ENCODE measurements around the gene PRRC1.
"Not testable (repeated sequence)": the region's sequence is repeated elsewhere in the genome, so short reads cannot be mapped to it uniquely, and the experiment has no call there.

The PRRC1 gene

GRCh38 chr5:127545249-127545648, 27.8 kb downstream of the PRRC1 start:
- DNase-seq (ENCODE audit: low read depth, low spot score), result not testable (repeated sequence)

GRCh38 chr5:127549551-127549950, 32.1 kb downstream of the PRRC1 start:
- DNase-seq (ENCODE audit: low read depth, low spot score), result no peak

DNA sequence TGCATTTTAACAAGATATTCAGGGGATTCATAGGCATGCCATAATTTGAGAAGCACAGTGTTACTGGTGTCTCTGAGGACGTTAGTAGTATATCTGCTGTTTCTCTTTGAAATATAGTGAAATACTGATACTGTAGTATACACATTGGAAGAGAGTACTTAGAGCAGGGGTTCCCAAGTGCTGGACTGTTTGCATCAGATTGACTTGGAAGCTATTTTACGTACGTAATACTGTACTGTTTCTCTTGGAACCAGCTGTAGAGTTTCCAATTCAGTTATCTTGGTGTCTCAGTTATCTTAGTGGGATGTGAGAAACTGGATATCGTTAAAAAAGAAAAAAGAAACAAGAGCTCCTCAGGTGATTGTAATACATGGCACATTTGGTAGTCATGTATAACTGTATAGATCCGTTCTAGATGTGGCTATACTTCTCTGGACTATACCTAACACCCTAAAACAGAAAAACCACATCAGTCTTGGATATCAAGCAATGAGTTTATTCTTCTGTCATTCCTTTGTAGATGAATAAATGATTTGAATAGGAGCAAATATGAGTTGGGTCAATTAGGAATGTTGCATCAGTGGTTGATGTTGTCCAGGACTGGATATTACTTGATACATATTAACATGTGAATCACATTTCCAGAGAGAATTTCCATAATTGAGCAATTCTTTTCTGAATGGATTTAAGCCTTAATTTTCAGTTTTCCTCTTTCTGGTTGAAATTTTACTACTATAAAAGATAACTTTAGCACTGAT, 33.4 kb downstream of the PRRC1 start:
- no peak for DNase-seq (ENCODE audit: low read depth, low spot score)

GRCh38 chr5:127551410-127552041, 34.1 kb downstream of the PRRC1 start:
- DNase-seq (ENCODE audit: low read depth, low spot score), result no peak

DNA sequence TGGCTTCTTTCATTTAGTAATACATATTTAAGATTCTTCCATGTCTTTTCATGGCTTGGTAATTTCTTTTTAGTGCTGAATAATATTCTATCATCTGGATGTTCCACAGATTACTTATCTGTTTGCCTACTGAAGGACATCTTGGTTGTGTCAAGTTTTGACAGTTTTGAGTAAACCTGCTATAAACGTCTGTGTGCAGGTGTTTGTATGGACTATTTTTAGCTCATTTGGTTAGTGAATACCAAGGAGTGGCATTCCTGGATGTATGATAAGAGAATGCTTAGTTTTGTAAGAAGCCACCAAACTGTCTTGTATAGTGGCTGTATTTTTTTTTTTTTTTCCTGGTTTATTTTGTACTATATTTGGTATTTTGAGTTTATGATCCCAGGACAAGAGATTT, 38.4 kb downstream of the PRRC1 start:
- no peak for DNase-seq (ENCODE audit: low read depth, low spot score)

DNA sequence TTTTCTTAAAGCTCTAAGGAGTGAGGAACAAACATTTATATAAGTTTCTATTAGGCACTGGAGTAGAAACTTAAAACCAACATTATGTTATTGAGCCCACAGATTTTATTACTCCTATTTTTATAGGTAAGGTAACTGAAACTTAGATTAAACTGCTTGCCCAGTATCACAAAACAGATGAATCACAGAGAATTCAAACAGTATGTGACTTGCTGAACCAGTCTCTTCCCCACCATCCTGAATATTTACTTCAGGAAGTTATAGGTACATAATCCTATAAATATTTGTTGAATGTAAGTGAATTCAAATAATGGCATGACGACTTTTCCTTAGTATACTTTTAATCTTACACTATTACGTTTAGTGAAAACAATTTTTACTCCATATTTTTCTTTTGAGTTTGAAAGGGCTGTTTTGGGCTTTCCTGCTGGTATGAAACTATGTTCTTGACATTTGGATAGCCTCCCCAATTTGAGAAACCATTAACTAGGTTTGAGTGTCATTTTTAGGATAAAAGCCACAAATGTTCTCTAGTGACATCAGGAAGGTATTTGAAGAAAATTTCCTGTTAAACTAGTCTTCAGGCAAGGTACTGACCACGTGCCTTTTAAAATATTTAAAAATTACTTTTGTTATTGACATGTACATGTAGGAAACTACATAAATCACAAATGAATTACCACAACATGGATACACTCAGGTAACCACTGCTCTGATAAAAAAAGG, 39.3 kb downstream of the PRRC1 start:
- no peak for DNase-seq (ENCODE audit: low read depth, low spot score)

GRCh38 chr5:127558273-127558672, 40.8 kb downstream of the PRRC1 start:
- no peak for DNase-seq (ENCODE audit: low read depth, low spot score)

DNA sequence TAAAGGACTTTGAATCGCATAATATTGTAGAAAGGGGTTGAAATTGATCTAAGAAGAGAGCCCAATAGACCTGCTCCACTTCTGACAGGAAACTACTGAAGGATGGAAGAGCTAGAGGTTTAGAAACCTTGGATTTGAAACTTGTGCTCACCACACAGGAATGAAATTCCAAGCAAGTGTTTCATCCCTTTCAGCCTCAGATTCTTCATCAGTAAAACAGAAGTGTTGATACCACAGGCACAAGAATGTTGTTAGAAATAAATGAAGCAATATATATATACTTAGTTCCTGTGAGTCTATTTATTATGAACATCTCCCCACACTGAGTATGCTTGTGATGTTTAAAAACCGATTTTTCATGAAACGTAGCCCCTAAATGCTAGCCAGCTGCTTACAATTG, 43.8 kb downstream of the PRRC1 start:
- no peak for DNase-seq (ENCODE audit: low read depth, low spot score)

- DNase-seq (ENCODE audit: low read depth, low spot score), result peak; percentile 24
Observed at GRCh38 chr5:127562252-127562651, 44.8 kb downstream of the PRRC1 start.

DNA sequence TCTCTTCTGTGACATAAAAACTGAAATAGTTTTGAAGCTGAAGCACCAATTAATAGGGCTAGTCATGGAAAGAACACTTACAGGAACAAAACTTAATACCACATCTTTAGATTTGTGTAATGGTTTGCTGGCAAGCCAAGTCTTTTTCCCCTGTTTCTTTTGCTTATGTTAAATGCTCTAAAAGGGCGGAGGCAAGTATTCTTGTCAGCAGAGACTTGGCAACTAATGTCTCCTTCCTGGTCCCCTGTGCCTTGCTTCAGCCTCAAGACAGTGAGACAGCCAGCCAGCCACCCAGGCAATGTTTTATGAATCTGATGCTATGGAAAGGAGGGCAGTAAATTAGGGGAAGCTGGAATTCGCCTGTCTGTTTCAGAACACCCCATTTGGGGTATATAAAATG, 45.7 kb downstream of the PRRC1 start:
- no peak for DNase-seq (ENCODE audit: low read depth, low spot score)

GRCh38 chr5:127564002-127564769, 46.7 kb downstream of the PRRC1 start:
- no peak for DNase-seq (ENCODE audit: low read depth, low spot score)

DNA sequence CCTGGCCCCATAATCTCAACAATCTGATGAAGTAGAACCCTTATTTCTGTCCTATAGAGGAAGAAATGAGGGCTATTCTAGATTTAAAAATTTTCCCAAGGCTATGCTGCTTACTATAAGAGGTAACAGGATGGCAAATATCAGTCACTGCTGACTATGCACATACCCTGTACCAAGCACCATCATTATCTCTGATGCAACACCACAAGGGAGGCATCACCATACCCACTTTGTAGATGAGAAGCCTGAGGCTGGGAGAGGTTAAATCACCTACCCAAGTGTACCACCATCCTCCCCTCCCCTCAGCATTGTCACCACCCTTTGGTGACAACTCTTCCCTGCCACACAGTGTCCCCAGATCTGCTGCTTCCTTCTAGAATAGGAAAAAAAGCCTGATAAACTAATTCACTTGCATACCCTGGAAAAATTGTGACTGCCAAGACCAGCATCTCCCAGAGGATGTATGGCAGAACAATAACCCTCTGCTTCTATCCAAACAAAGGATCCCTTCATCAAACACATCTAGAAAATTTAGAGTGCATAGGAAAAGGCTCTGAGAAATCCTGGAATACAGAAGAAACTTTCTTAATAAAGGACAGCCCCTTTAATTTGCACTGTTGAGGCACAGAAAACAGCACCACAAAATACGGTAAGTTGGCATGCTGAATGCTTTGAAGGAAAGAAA, 48.3 kb downstream of the PRRC1 start:
- no peak for DNase-seq (ENCODE audit: low read depth, low spot score)

DNA sequence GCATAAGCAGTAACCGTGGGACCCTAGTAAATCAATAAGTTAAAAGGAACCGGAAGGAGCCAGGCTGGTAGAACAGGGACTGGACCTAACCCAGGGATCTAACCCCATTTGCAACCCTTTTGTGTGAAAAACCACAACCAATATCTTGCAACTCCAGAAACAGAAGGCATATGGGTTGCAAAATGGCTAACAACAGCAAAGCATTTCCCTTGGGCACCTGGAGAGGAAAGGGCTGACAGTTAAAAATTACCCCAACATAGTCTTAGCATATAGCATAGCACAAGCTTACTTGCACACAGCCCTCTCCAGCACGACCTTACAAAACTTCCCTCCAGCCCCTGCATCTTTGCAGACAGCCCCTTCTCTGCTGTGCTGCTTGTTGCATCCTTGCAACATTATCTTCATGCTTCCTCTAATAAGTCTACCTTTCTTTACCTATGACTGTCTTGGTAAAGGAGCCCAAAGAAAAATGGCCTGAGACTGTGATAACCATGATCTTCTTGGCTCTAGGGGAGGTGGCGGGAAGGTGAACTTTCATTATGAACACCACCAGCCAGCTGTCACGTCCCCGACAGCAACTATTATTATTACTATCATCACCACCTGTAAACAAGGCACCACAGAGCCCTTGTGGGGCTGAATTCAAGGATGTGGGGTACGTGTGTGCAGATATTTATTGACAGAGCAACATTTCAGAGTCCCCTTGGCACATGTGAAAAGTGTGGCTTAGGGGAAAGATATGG, 49.8 kb downstream of the PRRC1 start:
- DNase-seq (ENCODE audit: low read depth, low spot score), result no peak

DNA sequence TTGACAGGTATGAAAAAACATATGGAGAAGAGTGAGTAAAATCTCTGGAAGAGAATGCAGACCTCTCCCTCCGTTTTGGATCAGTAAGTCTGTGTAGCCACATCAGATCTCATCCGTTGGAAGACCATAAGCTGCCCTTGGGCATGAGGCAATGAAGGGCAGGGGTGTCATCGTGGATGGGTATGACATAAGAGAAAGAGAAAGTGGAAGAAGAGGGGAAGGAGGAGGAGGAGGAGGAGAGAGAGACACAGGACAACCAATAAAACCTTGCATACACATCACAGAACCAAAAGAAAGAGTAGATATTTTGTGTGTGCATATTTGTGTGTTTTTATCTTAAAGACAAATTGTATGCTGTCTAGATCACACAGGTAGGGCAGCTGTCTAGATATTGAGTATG, 50.7 kb downstream of the PRRC1 start:
- no peak for DNase-seq (ENCODE audit: low read depth, low spot score)

DNA sequence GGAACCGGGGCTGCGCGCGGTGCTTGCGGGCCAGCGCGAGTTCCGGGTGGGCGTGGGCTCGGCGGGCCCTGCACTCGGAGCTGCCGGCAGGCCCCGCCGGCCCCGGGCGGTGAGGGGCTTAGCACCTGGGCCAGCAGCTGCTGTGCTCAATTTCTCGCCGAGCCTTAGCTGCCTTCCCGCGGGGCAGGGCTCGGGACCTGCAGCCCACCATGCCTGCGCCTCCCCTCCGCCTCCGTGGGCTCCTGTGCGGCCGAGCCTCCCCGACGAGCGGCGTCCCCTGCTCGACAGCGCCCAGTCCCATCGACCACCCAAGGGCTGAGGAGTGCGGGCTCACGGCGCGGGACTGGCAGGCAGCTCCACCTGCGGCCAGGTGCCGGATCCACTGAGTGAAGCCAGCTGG, 52.0 kb downstream of the PRRC1 start:
- DNase-seq (ENCODE audit: low read depth, low spot score), result not testable (repeated sequence)

DNA sequence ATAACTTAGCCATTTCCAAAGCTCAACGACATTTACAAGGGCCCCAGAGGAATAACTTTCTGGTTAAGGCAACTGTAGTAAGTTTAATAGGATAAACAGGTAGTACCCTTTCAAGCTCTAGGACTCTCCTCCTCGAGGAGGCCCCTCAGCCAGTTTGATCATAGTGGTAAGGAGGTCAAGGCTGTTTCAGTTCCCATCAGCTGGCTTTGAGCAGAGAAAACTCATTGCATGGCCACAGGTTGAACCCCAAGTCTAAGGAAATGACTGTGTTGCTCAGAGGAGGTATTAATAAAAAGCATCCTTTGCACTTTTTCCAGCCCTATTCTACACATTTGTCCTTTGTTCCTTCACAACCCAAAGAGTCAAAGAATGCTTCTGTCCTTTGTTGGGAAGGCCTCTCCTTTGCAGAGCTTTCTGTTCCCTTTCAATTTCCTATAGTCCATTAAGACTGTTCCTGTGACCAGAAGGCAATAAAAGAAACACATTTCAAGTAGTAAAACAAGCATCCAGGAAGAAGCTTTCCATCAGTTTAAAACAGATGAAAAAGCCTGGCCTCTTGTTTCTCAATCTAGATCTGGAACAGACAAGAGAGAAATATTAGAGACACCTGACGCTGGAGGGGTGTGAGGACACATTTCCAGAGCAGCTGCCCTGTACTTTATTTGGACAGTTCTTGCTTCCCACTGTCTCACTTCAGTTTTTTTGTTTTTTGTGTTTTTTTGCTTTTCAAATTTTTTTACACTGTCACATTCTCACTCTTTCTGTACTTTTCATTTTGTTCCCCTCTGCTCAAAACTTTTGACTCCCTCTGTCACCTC, 54.1 kb downstream of the PRRC1 start:
- DNase-seq (ENCODE audit: low read depth, low spot score), result no peak

GRCh38 chr5:127572930-127573329, 55.5 kb downstream of the PRRC1 start:
- no peak for DNase-seq (ENCODE audit: low read depth, low spot score)

DNA sequence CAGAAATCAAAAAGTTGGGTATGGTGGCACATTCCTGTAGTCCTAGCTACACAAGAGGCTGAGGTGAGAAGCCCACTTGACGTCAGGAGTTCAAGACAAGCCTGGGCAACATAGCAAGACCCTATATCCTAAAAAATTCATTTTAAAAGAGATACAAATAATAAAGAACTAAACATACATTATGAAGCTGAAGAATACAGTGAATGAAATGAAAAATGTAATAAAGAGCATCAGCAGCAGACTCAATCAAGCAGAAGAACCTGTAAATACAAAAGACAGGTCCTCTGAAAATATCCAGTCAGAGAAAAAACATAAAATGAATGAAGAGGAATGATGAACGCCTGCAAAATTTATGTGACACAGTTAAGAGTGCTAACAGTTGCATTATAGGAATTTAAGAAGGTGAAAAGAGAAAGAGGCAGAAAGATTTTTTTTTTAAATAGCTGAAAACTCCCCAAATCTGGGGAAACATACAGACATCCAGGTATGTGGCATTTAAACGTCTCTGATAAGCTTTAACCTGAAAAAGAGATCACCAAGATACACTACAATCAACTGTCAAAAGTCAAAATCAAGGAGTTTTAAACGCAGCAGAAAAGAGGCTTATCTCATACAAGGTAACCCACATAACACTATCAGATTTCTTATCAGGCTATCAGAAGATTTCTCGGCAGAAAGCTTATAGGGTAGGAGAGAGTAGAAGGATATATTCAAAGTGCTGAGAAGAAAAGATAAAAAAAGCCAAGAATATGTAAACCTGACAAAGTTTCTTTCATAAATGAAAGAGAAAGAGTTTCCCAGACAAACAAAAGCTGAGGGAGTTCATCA, 57.6 kb downstream of the PRRC1 start:
- no peak for DNase-seq (ENCODE audit: low read depth, low spot score)

DNA sequence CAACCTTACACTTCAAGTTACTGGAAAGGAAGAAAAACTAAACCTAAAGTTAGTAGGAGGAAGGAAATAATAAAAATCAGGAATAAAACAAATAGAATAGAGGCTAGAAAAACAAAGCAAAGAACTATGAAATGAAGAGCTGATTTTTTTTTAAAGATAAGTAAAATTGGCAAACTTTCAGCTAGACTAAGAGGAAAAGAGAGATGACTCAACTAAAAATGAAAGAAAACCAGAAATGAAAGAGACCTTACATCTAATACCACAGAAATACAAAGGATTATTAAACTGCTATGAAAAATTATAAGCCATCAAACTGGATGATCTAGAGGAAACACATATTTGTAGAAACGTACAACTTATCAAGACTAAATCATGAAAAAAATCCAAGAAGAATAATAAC, 60.0 kb downstream of the PRRC1 start:
- DNase-seq (ENCODE audit: low read depth, low spot score), result no peak
